G401.6 (cell line): ENCODE data around the gene GPR161.

Source experiments
- FAIRE-seq: peaks from 2 replicates; lab custom pipeline; 2012; peaks lifted over from hg19 to GRCh38; lab: Jason Lieb, UNC

GPR161 gene

GRCh38 chr1:168105846-168106245 lies 30.9 kb downstream of the GPR161 start:
- FAIRE-seq = no peak

GRCh38 chr1:168104535-168104934 lies 32.2 kb downstream of the GPR161 start:
- FAIRE-seq = no peak

GRCh38 chr1:168102487-168102886 lies 34.2 kb downstream of the GPR161 start:
- FAIRE-seq = no peak

GRCh38 chr1:168101336-168101735 lies 35.4 kb downstream of the GPR161 start:
- no peak for FAIRE-seq

GRCh38 chr1:168100315-168101002 lies 36.3 kb downstream of the GPR161 start:
- FAIRE-seq = no peak

- FAIRE-seq = no peak
Observed at GRCh38 chr1:168099337-168099801, 37.4 kb downstream of the GPR161 start.

- no peak for FAIRE-seq
Observed at GRCh38 chr1:168098534-168099320, 38.0 kb downstream of the GPR161 start.

DNA sequence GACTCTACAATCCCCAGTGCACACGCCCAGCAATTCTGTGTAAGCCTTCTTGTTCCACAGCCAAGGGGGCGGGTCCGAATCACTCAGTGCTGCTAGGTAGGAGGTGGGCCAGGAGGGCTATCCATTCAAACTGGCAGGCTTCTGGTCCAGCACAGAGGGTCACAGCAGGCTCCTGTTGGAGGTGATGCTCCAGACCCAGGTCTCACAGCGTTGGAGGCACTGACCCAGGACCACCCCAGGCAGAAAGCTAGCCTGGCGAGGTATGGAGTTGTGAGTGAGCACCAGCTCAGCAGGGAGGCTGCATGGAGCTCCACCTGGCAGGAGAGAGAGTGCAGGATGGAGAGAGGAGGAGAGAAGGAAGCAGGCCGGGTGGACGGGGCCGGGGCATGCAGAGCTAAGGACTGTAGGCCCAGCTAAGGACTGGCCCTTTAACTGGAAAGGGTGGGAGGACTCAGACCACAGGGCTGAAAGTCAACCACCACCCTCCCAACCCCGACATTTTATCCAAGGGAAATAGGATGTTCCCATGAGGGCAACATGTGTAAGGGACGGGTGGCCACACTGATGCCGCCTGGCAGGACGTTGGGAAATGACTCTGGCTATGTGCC lies 38.7 kb downstream of the GPR161 start:
- no peak for FAIRE-seq

DNA sequence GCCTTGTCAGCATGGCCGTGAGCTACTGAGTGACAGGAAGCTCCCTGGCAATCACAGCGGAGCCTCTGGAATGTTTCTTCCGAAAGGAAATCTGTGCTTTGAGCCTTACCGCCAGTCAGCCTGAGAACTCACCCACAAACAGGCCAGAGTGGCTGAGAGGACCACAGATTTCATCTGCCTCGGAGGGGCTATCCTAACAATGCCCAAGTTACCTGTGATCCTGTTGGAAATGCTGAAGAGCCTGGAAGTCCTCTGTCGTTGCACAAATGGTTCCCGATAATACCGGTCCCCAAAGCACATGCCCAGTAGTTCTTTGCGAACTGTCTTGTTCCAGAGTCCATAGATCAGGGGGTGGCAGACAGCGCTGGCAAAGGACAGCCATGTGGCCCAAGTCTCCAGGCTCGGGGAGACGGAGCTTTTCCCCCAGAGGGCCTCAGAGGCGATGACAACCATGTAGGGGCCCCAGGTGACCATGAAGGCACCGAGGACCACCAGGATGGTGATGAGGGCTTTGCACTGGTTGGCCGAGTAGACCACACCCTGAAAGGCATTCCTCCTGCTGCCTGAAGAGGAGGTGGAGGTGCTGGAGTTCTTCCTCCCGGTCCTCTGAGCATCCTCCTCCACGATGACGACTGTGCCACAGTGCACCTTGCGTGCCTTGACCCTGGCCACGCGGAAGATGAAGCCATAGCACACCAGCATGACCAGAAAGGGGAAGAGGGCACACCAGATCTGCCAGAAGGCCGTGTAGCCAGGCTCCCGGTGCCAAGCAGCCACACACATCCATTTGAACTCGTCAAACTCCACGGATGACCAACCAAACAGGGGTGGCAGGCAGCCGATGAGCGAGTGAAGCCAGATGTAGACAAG lies 40.2 kb downstream of the GPR161 start:
- FAIRE-seq = no peak

GRCh38 chr1:168095476-168095875 lies 41.3 kb downstream of the GPR161 start:
- FAIRE-seq = no peak

- no peak for FAIRE-seq
Observed at GRCh38 chr1:168093616-168094015, 43.1 kb downstream of the GPR161 start.

DNA sequence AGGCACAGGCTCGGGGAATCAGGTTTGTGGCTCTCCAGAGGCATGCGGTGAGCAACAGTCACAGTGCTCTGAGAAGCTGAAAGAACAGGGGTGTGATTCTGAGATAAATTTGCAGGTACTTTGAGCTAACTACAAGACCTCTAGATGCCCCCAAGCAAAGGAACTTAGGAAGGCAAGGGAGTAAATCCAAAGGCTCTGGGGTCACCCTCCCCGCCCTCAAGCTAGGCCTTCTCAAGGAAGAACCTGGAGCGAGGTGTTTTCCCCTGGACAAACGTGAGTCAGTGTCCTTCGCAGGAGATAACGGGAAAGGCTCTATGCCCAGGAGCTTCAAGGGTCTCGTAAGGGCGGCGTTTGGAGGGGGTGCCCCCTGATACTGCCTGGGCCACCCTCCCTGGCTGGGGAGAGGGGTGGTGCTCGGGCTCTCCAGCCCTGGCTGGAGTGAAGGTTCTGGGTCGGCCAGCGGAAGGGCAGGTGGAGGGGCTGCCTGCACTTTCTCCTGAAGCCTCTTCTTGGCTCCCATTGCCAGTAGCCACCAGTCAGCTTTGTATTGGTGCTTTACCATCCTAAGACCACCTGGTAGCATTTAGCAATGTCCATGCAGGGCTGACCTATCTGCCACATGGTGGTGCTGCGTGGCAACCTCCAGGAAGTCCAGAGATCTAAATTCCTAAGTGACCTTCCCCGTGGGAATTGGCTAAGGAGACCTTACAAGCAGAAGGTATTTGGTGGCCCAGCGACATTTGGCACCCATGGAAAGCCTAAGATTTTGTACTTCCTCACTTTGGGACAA lies 44.0 kb downstream of the GPR161 start:
- FAIRE-seq = no peak

DNA sequence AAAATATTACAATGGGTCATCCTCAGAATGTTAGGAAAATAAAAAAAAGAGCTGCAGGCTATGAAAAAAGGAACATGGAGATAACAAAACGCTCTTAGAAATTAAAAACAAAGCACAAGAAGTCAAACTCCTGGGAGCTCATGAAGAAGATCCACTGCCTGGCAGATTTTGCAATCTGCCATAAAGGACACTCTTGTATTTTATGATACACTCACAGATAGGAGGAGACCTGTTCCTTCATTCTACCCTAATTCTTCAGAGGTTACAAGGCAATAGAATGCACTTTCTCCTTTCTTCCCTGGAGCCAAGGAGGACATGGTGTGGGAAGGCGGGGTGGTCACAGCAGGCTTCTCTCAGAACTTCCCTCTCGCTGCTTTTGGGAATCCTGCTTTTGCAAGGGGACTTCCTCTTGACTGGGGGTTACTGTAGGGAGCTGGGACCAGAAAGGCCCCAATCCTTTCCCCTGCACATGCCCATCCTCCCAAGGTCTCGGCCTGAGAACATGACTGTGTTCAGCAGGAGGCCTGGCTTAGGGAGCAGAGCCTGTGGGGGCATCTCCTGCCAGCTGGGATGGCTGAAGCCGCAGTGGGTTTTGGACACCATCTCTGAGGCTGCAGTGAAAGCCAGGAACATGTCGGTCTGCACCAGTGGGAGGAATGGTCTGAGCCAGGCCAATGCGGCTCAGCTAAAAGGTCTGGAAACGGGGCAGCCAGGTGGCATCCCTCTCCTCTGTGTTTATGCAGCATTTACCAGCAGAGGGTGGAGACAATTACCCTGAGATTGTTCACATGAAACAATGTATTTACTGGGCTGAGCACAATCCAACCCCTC lies 44.8 kb downstream of the GPR161 start:
- FAIRE-seq = no peak

GRCh38 chr1:168091063-168091462 lies 45.7 kb downstream of the GPR161 start:
- FAIRE-seq = no peak

GRCh38 chr1:168090395-168090794 lies 46.3 kb downstream of the GPR161 start:
- no peak for FAIRE-seq

- FAIRE-seq = no peak
Observed at GRCh38 chr1:168089979-168090337, 46.8 kb downstream of the GPR161 start.

GRCh38 chr1:168089326-168089978 lies 47.3 kb downstream of the GPR161 start:
- FAIRE-seq = no peak

DNA sequence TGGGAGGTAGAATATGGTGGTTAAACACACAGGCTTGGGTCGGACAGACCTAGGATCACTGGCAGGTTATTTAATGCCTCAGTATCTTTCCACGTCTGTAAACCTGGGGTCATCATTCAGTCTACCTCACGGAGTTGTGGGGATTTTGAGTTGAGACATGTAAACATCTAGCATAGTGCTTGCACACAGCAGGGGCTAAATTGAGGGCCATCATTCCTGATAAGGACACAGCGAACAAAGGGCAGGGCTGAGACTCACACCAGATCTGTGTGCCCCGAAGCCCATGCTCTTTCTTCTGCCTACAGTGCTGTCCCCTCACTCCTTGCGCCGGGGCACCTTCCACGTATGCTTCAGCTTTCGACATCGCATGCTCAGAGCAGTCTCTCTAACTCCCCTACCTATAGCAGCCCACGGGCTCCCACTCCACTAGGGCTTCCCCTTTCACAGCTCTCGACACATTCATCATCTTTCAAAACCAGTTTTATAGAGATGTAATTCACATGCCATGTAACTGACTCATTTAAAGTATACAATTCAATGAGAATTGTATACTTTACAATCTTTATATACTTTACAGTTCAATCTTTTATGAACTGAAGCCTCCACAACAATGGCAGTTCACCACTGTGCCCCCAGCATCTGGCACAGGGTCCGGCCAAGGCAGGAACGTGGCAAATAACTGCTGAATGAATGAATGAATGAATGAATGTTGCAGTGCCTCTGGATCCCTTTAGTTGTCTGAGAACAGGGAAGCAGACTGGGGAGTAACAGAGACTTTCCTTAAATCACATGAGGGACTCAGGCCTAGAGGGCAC lies 48.0 kb downstream of the GPR161 start:
- FAIRE-seq = no peak

GRCh38 chr1:168087696-168088095 lies 49.0 kb downstream of the GPR161 start:
- FAIRE-seq = no peak
